SK-N-SH (cell line): ENCODE measurements around the gene TGM2. TPM values are rescaled to one million over a fixed set of nuclear protein-coding genes. Genes with fewer than 3 reads are reported as not detected.

ENCODE experiments used
- CTCF ChIA-PET: fragments of 300-600, 350-600 bp; formaldehyde crosslinking; extraction: SDS; loops from one replicate; lab custom pipeline; 2021; lab: Yijun Ruan, JAX
- POLR2A ChIA-PET: fragments of 350-600 bp; sonication (Branson Sonifier 250); formaldehyde crosslinking; extraction: SDS; loops from one replicate; lab custom pipeline; 2020; ENCODE audit warnings: antibody characterized with exemption, inconsistent platforms; lab: Yijun Ruan, JAX
- DNase-seq: peaks from one replicate; pipeline ENCODE4 v3.0.0; 2012
- H2AFZ ChIP-seq: fragments of 200-600 bp; sonication (generic); 2 replicates; pipeline ENCODE4 v1.8.1; 2016; ENCODE audit warnings: antibody characterized with exemption, mild to moderate bottlenecking, low read depth
- H3F3A ChIP-seq: fragments of 200-600 bp; sonication (generic); replicated peaks from 2 replicates; pipeline ENCODE3; 2016; ENCODE audit warnings: antibody characterized with exemption, mild to moderate bottlenecking; ENCODE audit not compliant: insufficient read depth
- H3K27ac ChIP-seq, 2 experiments: fragments of 200-500 bp in 1 of 2; fragments of 200-600 bp in 1 of 2; sonication (Bioruptor generic) in 1 of 2; sonication (generic), shearing (Covaris generic) in 1 of 2; 2 replicates each; pipeline versions ENCODE4 v1.5.1 to v1.6.1; 2014 to 2016; ENCODE audit warnings: low read depth in 2 of 2, inconsistent platforms in 1 of 2, low read length in 1 of 2, mild to moderate bottlenecking in 1 of 2, mixed read lengths in 1 of 2
- H3K27me3 ChIP-seq: fragments of 200-600 bp; sonication (generic), shearing (Covaris generic); 2 replicates; pipeline ENCODE4 v1.6.1; 2016; ENCODE audit warnings: mixed run types; ENCODE audit not compliant: insufficient read depth
- H3K36me3 ChIP-seq, 2 experiments: fragments of 200-500 bp in 1 of 2; fragments of 200-600 bp in 1 of 2; sonication (Bioruptor generic) in 1 of 2; sonication (generic) in 1 of 2; replicated peaks in 1 of 2; 2 replicates each; pipeline versions ENCODE3 to v1.5.1; 2014 to 2016; ENCODE audit warnings: low read length in 1 of 2, mild to moderate bottlenecking in 1 of 2; ENCODE audit not compliant: insufficient read depth in 2 of 2, control insufficient read depth in 1 of 2
- H3K4me1 ChIP-seq, 2 experiments: fragments of 200-500 bp in 1 of 2; fragments of 200-600 bp in 1 of 2; sonication (Bioruptor generic) in 1 of 2; sonication (generic), shearing (Covaris generic) in 1 of 2; 2 replicates each; pipeline versions ENCODE4 v1.5.1 to v1.6.1; 2014 to 2016; ENCODE audit warnings: low read depth in 1 of 2, low read length in 1 of 2, mixed run types in 1 of 2; ENCODE audit not compliant: insufficient read depth in 2 of 2, control insufficient read depth in 1 of 2
- H3K4me2 ChIP-seq: fragments of 200-600 bp; sonication (generic), shearing (Covaris generic); 2 replicates; pipeline ENCODE4 v1.6.1; 2017; ENCODE audit warnings: mixed run types
- H3K4me3 ChIP-seq, 2 experiments: fragments of 200-500 bp in 1 of 2; fragments of 200-600 bp in 1 of 2; sonication (Bioruptor generic) in 1 of 2; sonication (generic), shearing (Covaris generic) in 1 of 2; 2 replicates each; pipeline versions ENCODE4 v1.5.1 to v1.8.1; 2014 to 2016; ENCODE audit warnings: low read depth in 2 of 2, inconsistent platforms in 1 of 2, low read length in 1 of 2, mild to moderate bottlenecking in 1 of 2, mixed read lengths in 1 of 2, moderate library complexity in 1 of 2
- H3K79me2 ChIP-seq: fragments of 200-600 bp; sonication (generic); 2 replicates; pipeline ENCODE4 v1.8.1; 2017; ENCODE audit warnings: mild to moderate bottlenecking; ENCODE audit not compliant: insufficient read depth
- H3K9ac ChIP-seq: fragments of 200-600 bp; sonication (generic); 2 replicates; pipeline ENCODE4 v1.6.1; 2017; ENCODE audit warnings: mixed run types
- H3K9me2 ChIP-seq: fragments of 200-600 bp; sonication (generic); 2 replicates; pipeline ENCODE4 v1.6.1; 2017; ENCODE audit warnings: mixed run types
- H3K9me3 ChIP-seq: fragments of 200-600 bp; sonication (generic); 2 replicates; pipeline ENCODE4 v1.6.1; 2017; ENCODE audit warnings: mixed run types, mild to moderate bottlenecking, moderate library complexity
- H4K20me1 ChIP-seq: fragments of 200-600 bp; sonication (generic); 2 replicates; pipeline ENCODE4 v1.6.1; 2017; ENCODE audit warnings: mild to moderate bottlenecking, mixed run types; ENCODE audit not compliant: insufficient read depth
- EZH2phosphoT487 ChIP-seq: fragments of 200-600 bp; sonication (generic); IDR thresholded peaks from 2 replicates; pipeline ENCODE4 v1.6.1; 2017; ENCODE audit warnings: low read depth, mixed run types, mild to moderate bottlenecking, antibody characterized with exemption, moderate library complexity, borderline replicate concordance
- FOSL2 ChIP-seq: IDR thresholded peaks from 2 replicates; pipeline ENCODE4 v1.4.0; 2012; ENCODE audit warnings: low read depth, mild to moderate bottlenecking, moderate library complexity, borderline replicate concordance
- IRF3 ChIP-seq: fragments of 150-350 bp; IDR thresholded peaks from 2 replicates; pipeline ENCODE4 v1.6.1; 2016; ENCODE audit warnings: mild to moderate bottlenecking, low read depth, low read length
- PBX3 ChIP-seq: IDR thresholded peaks from 2 replicates; pipeline ENCODE4; 2012
- RCOR1 ChIP-seq: fragments of 150-350 bp; IDR thresholded peaks from 2 replicates; pipeline ENCODE4 v1.6.1; 2017; ENCODE audit warnings: antibody characterized with exemption, low read length
- TCF12 ChIP-seq: IDR thresholded peaks from 2 replicates; pipeline ENCODE4 v1.4.0; 2012
- WGBS: methylation state at CpG from one replicate; pipeline ENCODE4 v1.1.6; 2017; ENCODE audit warnings: low lambda C conversion rate; 5-methylcytosine and 5-hydroxymethylcytosine counted together
- polyA plus RNA-seq, 3 experiments: library from polyadenylated mRNA; depleted of rRNA; stranded (reverse); fragments of >200 nt; gene quantifications; 2 replicates each; pipeline ENCODE4 v1.2.3, GENCODE V29; 2012

TGM2 gene
- polyA plus RNA-seq, 1 of the 3 experiments (the other 2 are of a cell fraction): 676 TPM

- no peak overlapping the region for H3K4me3 ChIP-seq
- H3K9me3 ChIP-seq: no peaks in the 10 kb centered on the region
- no peak overlapping the region for H3K9ac ChIP-seq
- H3F3A ChIP-seq: peaks cover 32% of the 10 kb centered on the region
- H2AFZ ChIP-seq: no peak overlapping the region
- no peak overlapping the region for H3K27ac ChIP-seq
- no peaks in the 10 kb centered on the region for H3K79me2 ChIP-seq
- H3K4me2 ChIP-seq: no peak overlapping the region
- no peak for DNase-seq
- POLR2A ChIA-PET: no interaction called here
- TF ChIP-seq RCOR1 (no peak), TCF12 (peak; percentile 51), FOSL2 (peak; percentile 61)
- H3K9me2 ChIP-seq: no peaks in the 10 kb centered on the region
- H4K20me1 ChIP-seq: no peaks in the 10 kb centered on the region
- H3K36me3 ChIP-seq: no peaks in the 10 kb centered on the region
- no peaks in the 10 kb centered on the region for H3K27me3 ChIP-seq
- CTCF ChIA-PET: interaction anchor here (1.0 to 1.5 kb wide), 3 partner anchors 19 to 35 kb away, joined by 3 to 8 read pairs (median 3); no protein-coding TSS in a partner anchor
- 29% methylated on average over 4 of the region's 5 CpGs for WGBS
- H3K4me1 ChIP-seq: peaks cover 0 to 15% of the 10 kb centered on the region in 2 experiments; a peak in 2 of 4 replicates
These were observed 21.7 kb upstream of the TGM2 start for GRCh38 chr20:38186788-38187221.

DNA sequence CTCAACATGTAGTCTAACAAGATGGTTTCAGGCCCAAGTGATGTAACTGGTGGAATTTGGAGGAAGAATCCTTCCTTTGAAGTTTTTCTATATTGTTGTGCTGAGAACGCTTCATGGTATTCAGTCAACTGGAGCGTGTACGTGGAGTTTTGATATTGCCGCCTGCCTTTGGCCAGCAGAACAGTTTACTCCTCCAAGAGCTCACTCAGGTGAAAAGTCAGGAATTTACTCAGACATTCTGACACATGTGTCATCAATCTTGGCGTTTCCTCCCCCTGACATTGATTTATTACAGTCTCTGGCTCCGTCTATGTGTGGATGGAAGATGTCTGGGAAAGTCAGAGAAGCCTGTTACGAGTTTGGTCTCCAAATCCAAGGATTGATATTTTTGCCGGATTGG is 19.0 kb upstream of the TGM2 start:
- Histone ChIP-seq H3K9ac (no peak overlapping the region), H3K4me2 (no peak overlapping the region), H3K27me3 (no peaks in the 10 kb centered on the region), H3K4me1 (peaks cover 0 to 9% of the 10 kb centered on the region in 2 experiments; a peak in 1 of 4 replicates), H3K9me3 (no peaks in the 10 kb centered on the region), H3K79me2 (no peaks in the 10 kb centered on the region), H2AFZ (no peak overlapping the region), H3K27ac (no peak overlapping the region), H3K4me3 (no peak overlapping the region), H4K20me1 (no peaks in the 10 kb centered on the region), H3F3A (peaks cover 34% of the 10 kb centered on the region), H3K36me3 (no peaks in the 10 kb centered on the region), H3K9me2 (no peaks in the 10 kb centered on the region)
- WGBS: 75% methylated on average over 8 of the region's 8 CpGs
- TF ChIP-seq PBX3: peak; percentile 61
- no peak for TF ChIP-seq IRF3
- ChIA-PET POLR2A (no interaction called here), CTCF (interaction anchor here (4.2 kb wide), 1 partner anchor 37 kb away, joined by 16 read pairs; no protein-coding TSS in a partner anchor)
- DNase-seq: no peak

DNA sequence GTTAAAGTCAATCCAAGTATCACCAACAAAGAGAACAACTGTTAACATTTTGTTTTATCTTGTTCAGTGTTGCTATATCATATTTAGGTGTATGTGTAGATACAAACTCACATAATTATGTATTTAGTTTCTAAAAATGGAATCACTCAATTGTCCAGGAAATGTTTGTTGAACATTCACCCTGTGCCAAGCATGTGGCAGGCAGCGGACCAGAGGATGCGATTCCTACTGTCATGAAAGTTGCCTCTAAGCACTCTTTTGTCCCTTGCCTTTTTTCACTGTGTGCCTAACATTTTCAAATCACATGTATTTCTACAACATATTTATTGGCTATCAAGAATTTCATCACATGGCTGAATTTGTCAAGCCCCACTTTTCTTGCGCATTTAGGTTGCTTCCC is 16.9 kb upstream of the TGM2 start:
- H3K4me3 ChIP-seq: no peak overlapping the region
- H3K4me2 ChIP-seq: no peak overlapping the region
- no peaks in the 10 kb centered on the region for H3K36me3 ChIP-seq
- no peaks in the 10 kb centered on the region for H3K9me2 ChIP-seq
- 92% methylated on average over 3 of the region's 3 CpGs for WGBS
- TF ChIP-seq EZH2phosphoT487: no peak
- no peaks in the 10 kb centered on the region for H3K27me3 ChIP-seq
- CTCF ChIA-PET: interaction anchor here (1.0 to 4.2 kb wide), 4 partner anchors 10 to 39 kb away, joined by 3 to 16 read pairs (median 4); partner anchors contain the start of gene TGM2
- no peak for DNase-seq
- H3F3A ChIP-seq: peaks cover 29% of the 10 kb centered on the region
- H3K27ac ChIP-seq: no peak overlapping the region; a peak in 1 of 4 replicates
- H3K4me1 ChIP-seq: peaks cover 0 to 7% of the 10 kb centered on the region in 2 experiments; a peak in 1 of 4 replicates
- no peak overlapping the region for H3K9ac ChIP-seq
- no peak overlapping the region for H2AFZ ChIP-seq
- H4K20me1 ChIP-seq: no peaks in the 10 kb centered on the region
- no peaks in the 10 kb centered on the region for H3K9me3 ChIP-seq
- no peaks in the 10 kb centered on the region for H3K79me2 ChIP-seq
- POLR2A ChIA-PET: no interaction called here
